Neural cell (in vitro differentiated cells): ENCODE measurements around the gene PAPPA2. TPM values are rescaled to one million over a fixed set of nuclear protein-coding genes. Genes with fewer than 3 reads are reported as not detected.

Experiments
- H2AFZ ChIP-seq: fragments of 200-600, 300-800 bp; sonication (generic), shearing (Covaris generic); 2 replicates; pipeline ENCODE4 v1.6.0; 2014; ENCODE audit warnings: low read depth, mild to moderate bottlenecking, antibody characterized with exemption, low read length, moderate library complexity
- H3F3A ChIP-seq: fragments of 200-600 bp; shearing (Covaris generic); 2 replicates; pipeline ENCODE4 v1.6.1; 2016; ENCODE audit warnings: mild to moderate bottlenecking, moderate library complexity, mixed read lengths, antibody characterized with exemption, low read length; ENCODE audit not compliant: insufficient read depth, poor library complexity, severe bottlenecking
- H3K27ac ChIP-seq: fragments of 200-600, 300-800 bp; sonication (generic), shearing (Covaris generic); 2 replicates; pipeline ENCODE4 v1.5.1; 2014; ENCODE audit warnings: mild to moderate bottlenecking, low read length, moderate library complexity
- H3K27me3 ChIP-seq: fragments of 300-800, 200-600 bp; sonication (generic), shearing (Covaris generic); 2 replicates; pipeline ENCODE4 v1.6.0; 2014; ENCODE audit warnings: mild to moderate bottlenecking, low read depth, low read length, moderate library complexity; ENCODE audit not compliant: insufficient read depth
- H3K36me3 ChIP-seq: fragments of 300-800, 200-600 bp; sonication (generic), shearing (Covaris generic); 2 replicates; pipeline ENCODE4 v1.5.1; 2014; ENCODE audit warnings: mild to moderate bottlenecking, antibody characterized with exemption, low read length, moderate library complexity; ENCODE audit not compliant: insufficient read depth
- H3K4me2 ChIP-seq: fragments of 300-800, 200-600 bp; sonication (generic), shearing (Covaris generic); 2 replicates; pipeline ENCODE4 v1.6.0; 2014; ENCODE audit warnings: mild to moderate bottlenecking, low read length
- H3K4me3 ChIP-seq: fragments of 300-800, 200-600 bp; sonication (generic), shearing (Covaris generic); 2 replicates; pipeline ENCODE4 v1.5.1; 2014; ENCODE audit warnings: mild to moderate bottlenecking, low read length, moderate library complexity
- H3K79me2 ChIP-seq: fragments of 200-600 bp; shearing (Covaris generic); replicated peaks from 2 replicates; pipeline ENCODE4 v1.6.0; 2014; ENCODE audit warnings: mild to moderate bottlenecking, low read length, moderate library complexity; ENCODE audit not compliant: insufficient read depth
- H3K9ac ChIP-seq: fragments of 300-800, 200-600 bp; sonication (generic), shearing (Covaris generic); 2 replicates; pipeline ENCODE4 v1.6.1; 2016; ENCODE audit warnings: mild to moderate bottlenecking, low read length, mixed read lengths
- H3K9me2 ChIP-seq: fragments of 200-600 bp; shearing (Covaris generic); 2 replicates; pipeline ENCODE4 v1.6.1; 2016; ENCODE audit warnings: mild to moderate bottlenecking, low read length, mixed read lengths; ENCODE audit not compliant: insufficient read depth
- H3K9me3 ChIP-seq: fragments of 200-600, 300-800 bp; sonication (generic), shearing (Covaris generic); 2 replicates; pipeline ENCODE4 v1.6.1; 2016; ENCODE audit warnings: mild to moderate bottlenecking, mixed run types, low read length, moderate library complexity, mixed read lengths
- H4K20me1 ChIP-seq: fragments of 200-600 bp; shearing (Covaris generic); 2 replicates; pipeline ENCODE4 v1.6.1; 2016; ENCODE audit warnings: mild to moderate bottlenecking, mixed run types; ENCODE audit not compliant: insufficient read depth
- CTCF ChIP-seq: fragments of 450-650 bp; IDR thresholded peaks from 2 replicates; pipeline ENCODE4 v1.5.1; 2014; ENCODE audit warnings: antibody characterized with exemption, mild to moderate bottlenecking, moderate library complexity; ENCODE audit not compliant: poor library complexity, severe bottlenecking
- EP300 ChIP-seq: fragments of 450-650 bp; conservative IDR thresholded peaks from 2 replicates; pipeline ENCODE4 v1.6.1; 2014; ENCODE audit warnings: antibody characterized with exemption, mild to moderate bottlenecking, moderate library complexity; ENCODE audit not compliant: poor library complexity, severe bottlenecking
- EZH2 ChIP-seq: fragments of 200-600, 300-800 bp; shearing (Covaris generic), sonication (generic); IDR thresholded peaks from 2 replicates; pipeline ENCODE4 v1.6.1; 2014; ENCODE audit warnings: antibody characterized with exemption, low read length, borderline replicate concordance, mild to moderate bottlenecking; ENCODE audit not compliant: insufficient read depth, poor library complexity, severe bottlenecking
- MXI1 ChIP-seq: fragments of 450-650 bp; conservative IDR thresholded peaks from 2 replicates; pipeline ENCODE4 v1.6.1; 2014; ENCODE audit warnings: antibody characterized with exemption, mild to moderate bottlenecking; ENCODE audit not compliant: poor library complexity, severe bottlenecking
- POLR2AphosphoS5 ChIP-seq: IDR thresholded peaks from 2 replicates; pipeline ENCODE4 v1.6.1; 2012
- RAD21 ChIP-seq: fragments of 450-650 bp; conservative IDR thresholded peaks from 2 replicates; pipeline ENCODE4 v1.6.1; 2014; ENCODE audit warnings: antibody characterized with exemption, mild to moderate bottlenecking, moderate library complexity
- REST ChIP-seq: IDR thresholded peaks from 2 replicates; pipeline ENCODE4 v1.6.1; 2012; ENCODE audit warnings: borderline replicate concordance
- SMC3 ChIP-seq: fragments of 450-650 bp; conservative IDR thresholded peaks from 2 replicates; pipeline ENCODE4 v1.6.1; 2014; ENCODE audit warnings: antibody characterized with exemption, mild to moderate bottlenecking, moderate library complexity; ENCODE audit not compliant: poor library complexity
- TAF1 ChIP-seq: IDR thresholded peaks from 2 replicates; pipeline ENCODE4 v1.6.1; 2012; ENCODE audit warnings: low read depth
- polyA plus RNA-seq: library from polyadenylated mRNA; depleted of rRNA; stranded (reverse); fragments of >200 nt; gene quantifications from 2 replicates; pipeline ENCODE4 v1.2.3, GENCODE V29; 2014

PAPPA2 gene
- polyA plus RNA-seq, 1 donor from 2014 or later = 0.59 TPM

GRCh38 chr1:176879784-176880620 is 417.0 kb downstream of the PAPPA2 start:
- Histone ChIP-seq H3F3A (no peaks in the 10 kb centered on the region), H3K27me3 (no peaks in the 10 kb centered on the region), H3K79me2 (no peaks in the 10 kb centered on the region), H3K36me3 (no peaks in the 10 kb centered on the region), H3K4me3 (no peak overlapping the region), H2AFZ (no peak overlapping the region), H3K4me2 (no peak overlapping the region), H3K9me2 (no peaks in the 10 kb centered on the region), H4K20me1 (no peaks in the 10 kb centered on the region), H3K9ac (no peak overlapping the region), H3K27ac (no peak overlapping the region), H3K9me3 (no peaks in the 10 kb centered on the region)
- no peak for TF ChIP-seq EP300

GRCh38 chr1:176880955-176881595 is 418.1 kb downstream of the PAPPA2 start:
- no peak for TF ChIP-seq POLR2AphosphoS5
- no peak for TF ChIP-seq EZH2
- TF ChIP-seq MXI1 = no peak
- TF ChIP-seq CTCF = peak; percentile 88
- peak; percentile 87 for TF ChIP-seq RAD21
- TF ChIP-seq SMC3 = peak; percentile 94
- TF ChIP-seq EP300 = no peak
- TF ChIP-seq REST = no peak
- TF ChIP-seq TAF1 = no peak
- Histone ChIP-seq H3K27ac (no peak overlapping the region), H3K4me2 (no peak overlapping the region), H3K27me3 (no peaks in the 10 kb centered on the region), H4K20me1 (no peaks in the 10 kb centered on the region), H3K79me2 (no peaks in the 10 kb centered on the region), H3K36me3 (peaks cover 10% of the 10 kb centered on the region), H3F3A (no peaks in the 10 kb centered on the region), H3K9me3 (no peaks in the 10 kb centered on the region), H3K4me3 (no peak overlapping the region), H3K9me2 (no peaks in the 10 kb centered on the region), H2AFZ (no peak overlapping the region), H3K9ac (no peak overlapping the region)
